Sigmoid colon (tissue), 7 donors: ENCODE results near the gene ABI3BP. TPM values are rescaled to one million over a fixed set of nuclear protein-coding genes. Genes with fewer than 3 reads are reported as not detected.

Source experiments
- DNase-seq: peaks from one replicate; pipeline ENCODE4 v3.0.0-alpha.2; 2019
- H3K27ac ChIP-seq, 4 donors: fragments of 200-600 bp; sonication (generic); one replicate each; pipeline ENCODE4 v1.5.1; 2016 to 2019; ENCODE audit warnings: mild to moderate bottlenecking in 1 of 4
- H3K27me3 ChIP-seq, 3 donors: fragments of 200-600 bp; sonication (generic); one replicate each; pipeline ENCODE4 v1.5.1; 2019; ENCODE audit warnings: mild to moderate bottlenecking in 1 of 3
- H3K36me3 ChIP-seq, 4 donors: fragments of 200-600 bp; sonication (generic); one replicate each; pipeline ENCODE4 v1.5.1; 2016 to 2019
- H3K4me1 ChIP-seq, 4 donors: fragments of 200-600 bp; sonication (generic); one replicate each; pipeline ENCODE4 v1.5.1; 2017 to 2019
- H3K4me3 ChIP-seq, 4 donors: fragments of 200-600 bp; sonication (generic); one replicate each; pipeline ENCODE4 v1.5.1; 2017 to 2019; ENCODE audit warnings: mild to moderate bottlenecking in 2 of 4, moderate library complexity in 1 of 4
- H3K9me3 ChIP-seq, 4 donors: fragments of 200-600 bp in 3 of 4; sonication (generic) in 3 of 4; one replicate each; pipeline versions ENCODE4 v1.5.1 to v1.6.1; 2013 to 2019
- CTCF ChIP-seq, 4 experiments: fragments of 450-650 bp in 3 of 4; fragments of 200-600 bp in 1 of 4; IDR thresholded peaks; one replicate each; pipeline ENCODE4 v1.5.1; 2016 to 2019; ENCODE audit warnings: antibody characterized with exemption in 4 of 4, mild to moderate bottlenecking in 3 of 4, moderate library complexity in 2 of 4
- EP300 ChIP-seq, 4 donors: sonication (generic); formaldehyde crosslinking; IDR thresholded peaks; one replicate each; pipeline ENCODE4 v1.6.1; 2017; ENCODE audit warnings: antibody characterized with exemption in 4 of 4
- POLR2A ChIP-seq, 2 donors: fragments of 450-650 bp; IDR thresholded peaks; one replicate each; pipeline ENCODE4 v1.6.1; 2016; ENCODE audit warnings: antibody characterized with exemption in 2 of 2, mild to moderate bottlenecking in 2 of 2, moderate library complexity in 2 of 2
- POLR2AphosphoS5 ChIP-seq, 4 donors: sonication (generic); formaldehyde crosslinking; IDR thresholded peaks; one replicate each; pipeline ENCODE4 v1.6.1; 2017; ENCODE audit warnings: antibody characterized with exemption in 4 of 4
- WGBS, 2 donors: extraction: QIAGEN DNeasy Blood & Tissue Kit; methylation state at CpG; one replicate each; pipeline ENCODE4 v1.1.7; 2013; 5-methylcytosine and 5-hydroxymethylcytosine counted together
- intact Hi-C: fragments of 100-400 bp; cut with DNase I; formaldehyde crosslinking; loops from one replicate; pipeline ENCODE4 v1.15.1; 2023
- polyA plus RNA-seq, 3 donors: library from polyadenylated mRNA; stranded (reverse); fragments of 200-250 nt; gene quantifications; one replicate each; pipeline ENCODE4 v1.2.3, GENCODE V29; 2013
- total RNA-seq, 4 donors: library from RNA; depleted of rRNA; stranded (reverse); fragments of >200 nt; gene quantifications; one replicate each; pipeline ENCODE4 v1.1.0, GENCODE V29; 2016
- donor health status: healthy with polysubstance abuse.
- donor health status: Bipolar disorder and iron deficiency.
- donor health status: healthy.

The ABI3BP gene
- total and polyA plus RNA-seq, 7 donors = 1.2 to 177 (median 30.4) TPM

DNA sequence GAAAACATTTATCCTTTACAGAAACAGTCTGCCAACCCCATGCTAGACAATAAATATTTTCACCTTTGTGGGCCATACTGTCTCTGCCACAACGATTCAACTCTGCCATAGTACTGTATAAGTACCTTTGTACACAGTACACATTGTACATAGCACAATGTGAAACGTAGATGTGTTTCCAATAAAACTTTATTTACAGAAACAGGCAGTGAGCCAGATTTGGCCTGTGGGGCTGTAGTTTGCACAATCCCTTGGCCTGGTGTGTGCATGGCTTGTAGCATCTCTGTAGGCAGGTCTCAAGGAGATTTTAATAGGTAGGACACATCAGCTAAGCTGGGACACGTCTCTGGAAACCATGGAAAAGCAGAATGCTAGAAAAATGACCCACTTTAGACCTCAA, 209.6 kb downstream of the ABI3BP start:
- 53 to 73% methylated on average over 3 of the region's 3 CpGs for WGBS, 2 donors
- Histone ChIP-seq H3K4me3 (no peak overlapping the region), H3K9me3 (peaks cover 0 to 4% (median 2%) of the 10 kb centered on the region in 4 donors), H3K4me1 (peaks cover 0 to 8% (median 6%) of the 10 kb centered on the region in 4 donors), H3K36me3 (peaks cover 0 to 18% (median 0%) of the 10 kb centered on the region in 4 donors), H3K27me3 (no peaks in the 10 kb centered on the region), H3K27ac (no peak overlapping the region)
- TF ChIP-seq EP300 (IDR thresholded peaks at IDR 0.05) (no peak), POLR2A (IDR thresholded peaks at IDR 0.05) (no peak), POLR2AphosphoS5 (IDR thresholded peaks at IDR 0.05) (no peak), CTCF (IDR thresholded peaks at IDR 0.05) (no peak)
- intact Hi-C loops = no loop called here
- DNase-seq = no peak

DNA sequence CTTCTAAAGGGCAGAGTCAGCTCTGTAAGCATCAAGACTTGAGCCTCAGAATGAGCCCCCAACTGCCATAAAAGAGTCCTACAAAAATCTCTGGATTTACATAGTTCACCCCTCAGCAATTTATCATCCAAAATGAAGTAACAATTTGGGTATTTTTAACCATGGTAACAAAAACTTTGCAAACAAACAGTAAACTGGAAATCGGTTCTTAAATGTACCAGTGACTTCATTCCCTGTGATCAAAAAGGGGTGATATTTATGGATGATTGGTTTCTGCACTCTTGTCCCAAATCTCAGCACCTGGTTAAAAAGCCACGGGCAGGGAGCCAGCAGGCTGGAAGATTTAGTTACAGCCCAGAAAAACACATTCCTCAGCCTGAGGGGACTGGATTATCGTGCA, 210.3 kb downstream of the ABI3BP start:
- H3K4me1 ChIP-seq = peaks cover 0 to 8% (median 6%) of the 10 kb centered on the region in 4 donors
- intact Hi-C loops = no loop called here
- WGBS, 2 donors = 55 to 60% methylated on average over 3 of the region's 3 CpGs
- H3K27ac ChIP-seq = peak overlapping the region in 1 of 4 donors; percentile 4
- DNase-seq = no peak
- peaks cover 0 to 4% (median 2%) of the 10 kb centered on the region in 4 donors for H3K9me3 ChIP-seq
- no peak for TF ChIP-seq POLR2AphosphoS5 (IDR thresholded peaks at IDR 0.05)
- TF ChIP-seq EP300 (IDR thresholded peaks at IDR 0.05) = no peak
- no peak for TF ChIP-seq CTCF (IDR thresholded peaks at IDR 0.05)
- TF ChIP-seq POLR2A (IDR thresholded peaks at IDR 0.05) = no peak
- no peak overlapping the region for H3K4me3 ChIP-seq
- peaks cover 0 to 21% (median 0%) of the 10 kb centered on the region in 4 donors for H3K36me3 ChIP-seq
- no peaks in the 10 kb centered on the region for H3K27me3 ChIP-seq

GRCh38 chr3:100782348-100782747, 210.9 kb downstream of the ABI3BP start:
- TF ChIP-seq POLR2AphosphoS5 (IDR thresholded peaks at IDR 0.05) (no peak), POLR2A (IDR thresholded peaks at IDR 0.05) (no peak), EP300 (IDR thresholded peaks at IDR 0.05) (no peak), CTCF (IDR thresholded peaks at IDR 0.05) (no peak)
- Histone ChIP-seq H3K27me3 (no peaks in the 10 kb centered on the region), H3K9me3 (peaks cover 0 to 4% (median 2%) of the 10 kb centered on the region in 4 donors), H3K27ac (no peak overlapping the region), H3K4me1 (peaks cover 0 to 8% (median 6%) of the 10 kb centered on the region in 4 donors), H3K4me3 (no peak overlapping the region), H3K36me3 (peaks cover 0 to 27% (median 0%) of the 10 kb centered on the region in 4 donors)
- no peak for DNase-seq
- intact Hi-C loops = no loop called here
- WGBS, 2 donors = 50 to 59% methylated on average over 2 of the region's 2 CpGs

GRCh38 chr3:100781301-100781700, 211.9 kb downstream of the ABI3BP start:
- intact Hi-C loops = no loop called here
- WGBS, 2 donors = 95 to 96% methylated on average over 2 of the region's 2 CpGs

More at GRCh38 chr3:100781301-100781700, 211.9 kb downstream of the ABI3BP start:
- H3K9me3 ChIP-seq = peaks cover 0 to 4% (median 2%) of the 10 kb centered on the region in 4 donors
- no peak for DNase-seq
- H3K4me3 ChIP-seq = no peak overlapping the region
- TF ChIP-seq POLR2A (IDR thresholded peaks at IDR 0.05) = no peak
- TF ChIP-seq CTCF (IDR thresholded peaks at IDR 0.05) = no peak
- no peak for TF ChIP-seq EP300 (IDR thresholded peaks at IDR 0.05)
- no peak for TF ChIP-seq POLR2AphosphoS5 (IDR thresholded peaks at IDR 0.05)
- H3K27ac ChIP-seq = no peak overlapping the region
- H3K27me3 ChIP-seq = no peaks in the 10 kb centered on the region
- peaks cover 0 to 8% (median 6%) of the 10 kb centered on the region in 4 donors for H3K4me1 ChIP-seq
- H3K36me3 ChIP-seq = peaks cover 0 to 37% (median 0%) of the 10 kb centered on the region in 4 donors
